ENCODE data around the gene SYTL3.

SYTL3 gene

DNA sequence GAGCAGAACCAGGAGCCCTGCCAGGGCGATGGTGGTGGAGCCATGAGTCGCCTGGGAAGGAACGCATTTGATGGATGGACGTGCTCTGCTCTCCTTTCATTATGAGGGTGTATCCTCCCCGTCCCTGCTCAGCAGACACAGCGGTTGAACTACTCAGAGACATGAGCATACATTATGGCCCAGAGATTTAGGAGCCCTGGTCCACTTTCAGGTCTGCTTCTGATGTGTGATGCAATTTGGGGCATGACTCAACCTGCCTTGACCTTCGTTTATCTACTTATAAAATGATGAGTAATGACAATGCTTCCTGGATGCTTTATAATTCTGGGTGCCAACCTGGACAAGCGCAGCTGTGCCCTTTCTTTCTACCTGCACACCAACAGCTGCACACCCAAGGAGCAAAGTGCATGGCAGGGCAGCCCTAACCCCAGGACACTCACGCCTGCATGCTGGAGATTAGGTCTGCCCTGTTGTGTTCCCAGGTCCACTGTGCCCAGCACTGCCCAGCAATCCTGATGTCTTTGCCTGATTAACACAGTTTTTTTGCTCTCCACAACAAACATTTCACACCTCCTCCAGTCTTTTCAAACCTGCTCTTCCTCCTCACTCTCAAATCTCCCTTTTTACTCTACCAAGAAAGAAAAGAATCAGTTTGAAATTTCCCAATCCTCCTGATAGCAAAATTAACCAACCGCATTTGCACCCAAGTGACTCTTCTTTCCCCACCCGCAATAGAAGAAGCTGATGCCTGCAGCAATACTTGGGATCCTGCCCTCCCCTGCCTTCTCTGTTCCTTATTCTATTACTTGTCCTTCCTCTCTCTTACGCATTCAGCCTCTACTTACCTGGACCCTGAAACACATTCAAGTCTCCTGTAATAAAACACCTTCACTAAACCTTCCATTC, 88.1 kb downstream of the SYTL3 start:
- no peak overlapping the region for H3K4me3 ChIP-seq (ENCODE audit: low read length)
- peak; percentile 94 for DNase-seq (ENCODE audit: low read depth)
- TF ChIP-seq, protein P1, sequence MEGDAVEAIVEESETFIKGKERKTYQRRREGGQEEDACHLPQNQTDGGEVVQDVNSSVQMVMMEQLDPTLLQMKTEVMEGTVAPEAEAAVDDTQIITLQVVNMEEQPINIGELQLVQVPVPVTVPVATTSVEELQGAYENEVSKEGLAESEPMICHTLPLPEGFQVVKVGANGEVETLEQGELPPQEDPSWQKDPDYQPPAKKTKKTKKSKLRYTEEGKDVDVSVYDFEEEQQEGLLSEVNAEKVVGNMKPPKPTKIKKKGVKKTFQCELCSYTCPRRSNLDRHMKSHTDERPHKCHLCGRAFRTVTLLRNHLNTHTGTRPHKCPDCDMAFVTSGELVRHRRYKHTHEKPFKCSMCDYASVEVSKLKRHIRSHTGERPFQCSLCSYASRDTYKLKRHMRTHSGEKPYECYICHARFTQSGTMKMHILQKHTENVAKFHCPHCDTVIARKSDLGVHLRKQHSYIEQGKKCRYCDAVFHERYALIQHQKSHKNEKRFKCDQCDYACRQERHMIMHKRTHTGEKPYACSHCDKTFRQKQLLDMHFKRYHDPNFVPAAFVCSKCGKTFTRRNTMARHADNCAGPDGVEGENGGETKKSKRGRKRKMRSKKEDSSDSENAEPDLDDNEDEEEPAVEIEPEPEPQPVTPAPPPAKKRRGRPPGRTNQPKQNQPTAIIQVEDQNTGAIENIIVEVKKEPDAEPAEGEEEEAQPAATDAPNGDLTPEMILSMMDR (IDR thresholded peaks at IDR 0.05; ENCODE audit: insufficient read depth, low read depth, low read length, missing control alignments), result no peak

DNA sequence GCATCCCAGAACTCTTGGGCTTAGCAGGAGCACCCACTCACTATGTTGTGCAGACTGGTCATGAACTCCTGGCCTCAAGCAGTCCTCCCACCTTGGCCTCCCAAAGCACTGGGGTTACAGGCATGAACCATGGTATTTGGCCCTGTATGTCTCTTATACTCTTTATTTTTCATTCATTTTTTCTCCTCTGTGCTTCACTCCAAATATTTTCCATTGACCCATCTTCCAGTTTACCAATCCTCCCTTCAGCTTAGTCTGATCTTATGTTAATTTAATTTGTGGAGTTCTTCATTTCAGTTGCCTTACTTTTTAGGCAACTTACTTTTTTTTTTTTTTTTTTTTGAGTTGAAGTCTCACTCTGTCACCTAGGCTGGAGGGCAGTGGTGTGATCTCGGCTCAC, 89.8 kb downstream of the SYTL3 start:
- TF ChIP-seq, protein P1 (IDR thresholded peaks at IDR 0.05; ENCODE audit: insufficient read depth, low read depth, low read length, missing control alignments), result no peak
- no peak for DNase-seq (ENCODE audit: low read depth)
- no peak overlapping the region for H3K4me3 ChIP-seq (ENCODE audit: low read length)

DNA sequence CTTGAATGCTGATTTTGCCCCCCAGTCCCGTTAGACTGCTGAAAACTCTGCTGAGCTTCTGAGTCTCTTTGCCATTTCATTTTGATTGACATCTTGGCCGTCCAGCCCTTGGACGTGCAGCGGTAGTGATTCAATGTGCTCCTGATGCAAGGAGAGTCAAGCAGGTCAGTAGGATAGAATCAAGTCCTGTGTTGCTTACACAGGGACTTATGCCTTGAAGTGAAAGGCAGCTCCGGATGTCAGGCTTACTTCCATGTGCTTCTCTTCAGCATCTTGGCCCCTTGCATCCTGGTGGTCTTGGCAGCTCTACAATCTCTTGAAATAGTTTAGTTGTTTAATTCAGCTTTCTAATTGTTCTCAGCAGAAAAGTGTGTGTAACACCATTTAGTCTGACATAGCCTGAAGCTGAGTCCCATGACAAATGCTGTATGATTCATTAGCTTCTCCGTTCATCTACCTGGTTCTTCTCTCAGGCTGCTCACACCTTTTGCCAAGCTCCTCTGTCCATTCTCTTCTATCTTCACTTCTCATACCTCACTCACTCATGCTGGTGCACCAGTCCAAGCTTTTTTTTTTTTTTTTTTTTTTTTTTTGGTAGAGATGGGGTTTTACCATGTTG, 93.3 kb downstream of the SYTL3 start:
- peak; percentile 90 for DNase-seq (ENCODE audit: low read depth)
- TF ChIP-seq, protein P1 (IDR thresholded peaks at IDR 0.05; ENCODE audit: insufficient read depth, low read depth, low read length, missing control alignments), result no peak
- no peak overlapping the region for H3K4me3 ChIP-seq (ENCODE audit: low read length)

- H3K4me3 ChIP-seq (ENCODE audit: low read length), result no peak overlapping the region
- DNase-seq (ENCODE audit: low read depth), result no peak
- TF ChIP-seq, protein P1 (IDR thresholded peaks at IDR 0.05; ENCODE audit: insufficient read depth, low read depth, low read length, missing control alignments), result no peak
Observed at GRCh38 chr6:158744986-158745430, 95.2 kb downstream of the SYTL3 start.

- DNase-seq (ENCODE audit: low read depth), result no peak
- no peak overlapping the region for H3K4me3 ChIP-seq (ENCODE audit: low read length)
- TF ChIP-seq, protein P1 (IDR thresholded peaks at IDR 0.05; ENCODE audit: insufficient read depth, low read depth, low read length, missing control alignments), result no peak
Observed at GRCh38 chr6:158751224-158751623, 101.4 kb downstream of the SYTL3 start.

GRCh38 chr6:158751921-158752320, 102.1 kb downstream of the SYTL3 start:
- no peak for DNase-seq (ENCODE audit: low read depth)
- TF ChIP-seq, protein P1 (IDR thresholded peaks at IDR 0.05; ENCODE audit: insufficient read depth, low read depth, low read length, missing control alignments), result no peak
- no peak overlapping the region for H3K4me3 ChIP-seq (ENCODE audit: low read length)
